Chondrocyte (in vitro differentiated cells): ENCODE data around the gene IRX4. TPM values are rescaled to one million over a fixed set of nuclear protein-coding genes. Genes with fewer than 3 reads are reported as not detected.

Experiments
- DNase-seq: peaks from one replicate; pipeline ENCODE4 v3.0.0; 2021; ENCODE audit warnings: mixed read lengths, low spot score
- H3K27ac Mint-ChIP-seq: one replicate; pipeline ENCODE4 v1.8.0; 2021; ENCODE audit warnings: mild to moderate bottlenecking, moderate library complexity, mixed read lengths; ENCODE audit not compliant: unreplicated experiment
- H3K27me3 Mint-ChIP-seq: 2 replicates; pipeline ENCODE4 v1.8.0; 2021; ENCODE audit warnings: low read depth, mixed read lengths
- H3K36me3 Mint-ChIP-seq: 2 replicates; pipeline ENCODE4 v1.8.0; 2021; ENCODE audit warnings: low read depth, mixed read lengths
- H3K4me1 Mint-ChIP-seq: 2 replicates; pipeline ENCODE4 v1.8.0; 2021; ENCODE audit warnings: low read depth, mild to moderate bottlenecking, mixed read lengths
- H3K4me3 Mint-ChIP-seq: one replicate; pipeline ENCODE4 v1.8.0; 2021; ENCODE audit warnings: mild to moderate bottlenecking, moderate library complexity, mixed read lengths; ENCODE audit not compliant: unreplicated experiment
- H3K9me3 Mint-ChIP-seq: 2 replicates; pipeline ENCODE4 v1.8.0; 2021; ENCODE audit warnings: low read depth, mixed read lengths
- total RNA-seq: library from RNA; stranded (reverse); gene quantifications from 3 replicates; pipeline ENCODE4 v1.2.1, GENCODE V29; 2021
- TF ChIP-seq, protein P1 (sequence below): fragments of 200-600 bp; sonication (generic); IDR thresholded peaks from 2 replicates; pipeline ENCODE4 v1.5.0; 2021; ENCODE audit warnings: antibody characterized with exemption, mild to moderate bottlenecking, moderate library complexity

Gene IRX4
- total RNA-seq, 1 donor from 2014 or later: not detected

GRCh38 chr5:1855596-1855995 lies 27.1 kb downstream of the IRX4 start:
- TF ChIP-seq, protein P1, sequence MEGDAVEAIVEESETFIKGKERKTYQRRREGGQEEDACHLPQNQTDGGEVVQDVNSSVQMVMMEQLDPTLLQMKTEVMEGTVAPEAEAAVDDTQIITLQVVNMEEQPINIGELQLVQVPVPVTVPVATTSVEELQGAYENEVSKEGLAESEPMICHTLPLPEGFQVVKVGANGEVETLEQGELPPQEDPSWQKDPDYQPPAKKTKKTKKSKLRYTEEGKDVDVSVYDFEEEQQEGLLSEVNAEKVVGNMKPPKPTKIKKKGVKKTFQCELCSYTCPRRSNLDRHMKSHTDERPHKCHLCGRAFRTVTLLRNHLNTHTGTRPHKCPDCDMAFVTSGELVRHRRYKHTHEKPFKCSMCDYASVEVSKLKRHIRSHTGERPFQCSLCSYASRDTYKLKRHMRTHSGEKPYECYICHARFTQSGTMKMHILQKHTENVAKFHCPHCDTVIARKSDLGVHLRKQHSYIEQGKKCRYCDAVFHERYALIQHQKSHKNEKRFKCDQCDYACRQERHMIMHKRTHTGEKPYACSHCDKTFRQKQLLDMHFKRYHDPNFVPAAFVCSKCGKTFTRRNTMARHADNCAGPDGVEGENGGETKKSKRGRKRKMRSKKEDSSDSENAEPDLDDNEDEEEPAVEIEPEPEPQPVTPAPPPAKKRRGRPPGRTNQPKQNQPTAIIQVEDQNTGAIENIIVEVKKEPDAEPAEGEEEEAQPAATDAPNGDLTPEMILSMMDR: no peak
- H3K9me3 Mint-ChIP-seq: no peaks in the 10 kb centered on the region
- peaks cover 34% of the 10 kb centered on the region for H3K27me3 Mint-ChIP-seq
- no peak overlapping the region for H3K27ac Mint-ChIP-seq
- no peak overlapping the region for H3K4me3 Mint-ChIP-seq
- DNase-seq: no peak
- no peaks in the 10 kb centered on the region for H3K36me3 Mint-ChIP-seq
- no peaks in the 10 kb centered on the region for H3K4me1 Mint-ChIP-seq

DNA sequence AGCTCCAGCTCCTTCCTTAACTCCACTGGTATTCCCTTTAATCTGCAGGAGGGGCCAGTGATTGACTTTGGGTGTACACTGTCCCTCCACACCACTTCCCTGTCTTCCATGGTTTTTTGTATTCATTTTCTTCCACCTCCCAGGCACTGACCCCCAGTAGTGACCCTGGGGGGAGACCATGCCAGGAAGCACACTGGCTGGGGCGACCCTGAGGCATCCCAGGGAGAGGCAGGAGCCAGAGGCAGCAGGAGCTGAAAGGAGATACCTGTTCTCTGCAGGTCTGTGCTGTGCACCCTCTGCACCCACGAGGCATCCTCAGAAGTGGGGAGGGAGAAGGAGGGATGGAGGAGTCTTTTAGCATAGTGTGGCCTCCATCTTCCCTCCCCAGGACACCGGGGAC lies 27.6 kb downstream of the IRX4 start:
- DNase-seq: no peak
- Mint-ChIP-seq H3K27ac (no peak overlapping the region), H3K27me3 (peaks cover 38% of the 10 kb centered on the region), H3K36me3 (no peaks in the 10 kb centered on the region), H3K9me3 (no peaks in the 10 kb centered on the region), H3K4me1 (no peaks in the 10 kb centered on the region), H3K4me3 (no peak overlapping the region)
- TF ChIP-seq, protein P1: no peak

- Mint-ChIP-seq H3K27ac (no peak overlapping the region), H3K36me3 (no peaks in the 10 kb centered on the region), H3K4me1 (no peaks in the 10 kb centered on the region), H3K4me3 (no peak overlapping the region), H3K27me3 (peaks cover 48% of the 10 kb centered on the region), H3K9me3 (no peaks in the 10 kb centered on the region)
- no peak for DNase-seq
- TF ChIP-seq, protein P1: no peak
These were observed 29.2 kb downstream of the IRX4 start for GRCh38 chr5:1853531-1853930.

- H3K9me3 Mint-ChIP-seq: no peaks in the 10 kb centered on the region
- H3K27ac Mint-ChIP-seq: no peak overlapping the region
- H3K4me1 Mint-ChIP-seq: no peaks in the 10 kb centered on the region
- H3K36me3 Mint-ChIP-seq: no peaks in the 10 kb centered on the region
- DNase-seq: no peak
- no peak overlapping the region for H3K4me3 Mint-ChIP-seq
- TF ChIP-seq, protein P1: no peak
- H3K27me3 Mint-ChIP-seq: peaks cover 57% of the 10 kb centered on the region
These were observed 30.3 kb downstream of the IRX4 start for GRCh38 chr5:1852324-1852947.

- no peaks in the 10 kb centered on the region for H3K9me3 Mint-ChIP-seq
- TF ChIP-seq, protein P1: no peak
- no peak overlapping the region for H3K27ac Mint-ChIP-seq
- H3K4me1 Mint-ChIP-seq: no peaks in the 10 kb centered on the region
- no peak for DNase-seq
- no peak overlapping the region for H3K4me3 Mint-ChIP-seq
- H3K36me3 Mint-ChIP-seq: no peaks in the 10 kb centered on the region
- peaks cover 60% of the 10 kb centered on the region for H3K27me3 Mint-ChIP-seq
These were observed 31.3 kb downstream of the IRX4 start for GRCh38 chr5:1851290-1851934.
